Uterus (tissue), 4 donors: ENCODE results near the gene TRPT1. TPM values are rescaled to one million over a fixed set of nuclear protein-coding genes. Genes with fewer than 3 reads are reported as not detected.

Experiments
- DNase-seq, 2 donors: peaks; one replicate each; pipeline ENCODE4 v3.0.0-alpha.2; 2019 to 2020
- H3K27ac ChIP-seq, 2 donors: fragments of 200-600 bp; sonication (generic); 1 replicate in 1 of 2; 2 replicates in 1 of 2; pipeline ENCODE4 v1.5.1; 2016 to 2018
- H3K27me3 ChIP-seq, 2 donors: fragments of 200-600 bp; sonication (generic); one replicate each; pipeline ENCODE4 v1.5.1; 2018 to 2019; ENCODE audit warnings: control low read depth in 1 of 2
- H3K36me3 ChIP-seq, 2 donors: fragments of 200-600 bp; sonication (generic); one replicate each; pipeline ENCODE4 v1.5.1; 2019; ENCODE audit warnings: control low read depth in 1 of 2
- H3K4me1 ChIP-seq, 2 donors: fragments of 200-600 bp; sonication (generic); one replicate each; pipeline ENCODE4 v1.5.1; 2018 to 2019; ENCODE audit warnings: control low read depth in 1 of 2
- H3K4me3 ChIP-seq, 2 donors: fragments of 200-600 bp; sonication (generic); 1 replicate in 1 of 2; 2 replicates in 1 of 2; pipeline ENCODE4 v1.5.1; 2018 to 2019; ENCODE audit warnings: mild to moderate bottlenecking in 1 of 2
- H3K9me3 ChIP-seq, 2 donors: fragments of 200-600 bp; sonication (generic); one replicate each; pipeline ENCODE4 v1.5.1; 2019; ENCODE audit warnings: control low read depth in 1 of 2
- CTCF ChIP-seq, 4 experiments: fragments of 200-600 bp in 2 of 4; fragments of 450-650 bp in 2 of 4; sonication (generic) in 2 of 4; IDR thresholded peaks; one replicate each; pipeline ENCODE4 v1.5.1; 2016 to 2019; ENCODE audit warnings: antibody characterized with exemption in 4 of 4, mild to moderate bottlenecking in 2 of 4, moderate library complexity in 1 of 4
- POLR2A ChIP-seq, 2 donors: fragments of 450-650 bp; IDR thresholded peaks; one replicate each; pipeline ENCODE4 v1.6.1; 2016; ENCODE audit warnings: antibody characterized with exemption in 2 of 2, mild to moderate bottlenecking in 1 of 2, moderate library complexity in 1 of 2
- intact Hi-C: fragments of 100-400 bp; cut with DNase I; formaldehyde crosslinking; loops from one replicate; pipeline ENCODE4 v1.15.1; 2023; ENCODE audit warnings: low total_unique reads
- total RNA-seq, 4 donors: library from RNA; depleted of rRNA in 3 of 4; stranded (reverse); fragments of >200 nt in 3 of 4; gene quantifications; one replicate each; pipeline versions ENCODE4 v1.1.0 to v1.2.4, GENCODE V29; 2014 to 2023
- donor health status: DM: yes; HTN: yes; CAD: no.

The TRPT1 gene
- total RNA-seq, 4 donors from 2014 or later: 7.2 to 42.9 (median 18.7) TPM

GRCh38 chr11:64204080-64204440 lies 21.9 kb downstream of the TRPT1 start:
- H3K27me3 ChIP-seq: no peaks in the 10 kb centered on the region
- no peaks in the 10 kb centered on the region for H3K36me3 ChIP-seq
- H3K27ac ChIP-seq: peak overlapping the region in 1 of 2 donors; percentile 28
- no peaks in the 10 kb centered on the region for H3K9me3 ChIP-seq
- DNase-seq: no peak
- no peaks in the 10 kb centered on the region for H3K4me1 ChIP-seq
- no peak overlapping the region for H3K4me3 ChIP-seq
- intact Hi-C loops: no loop called here
- TF ChIP-seq CTCF (IDR thresholded peaks at IDR 0.05) (no peak), POLR2A (IDR thresholded peaks at IDR 0.05) (no peak)

GRCh38 chr11:64203421-64204079 lies 22.4 kb downstream of the TRPT1 start:
- no peak overlapping the region for H3K4me3 ChIP-seq
- H3K36me3 ChIP-seq: no peaks in the 10 kb centered on the region
- H3K27me3 ChIP-seq: no peaks in the 10 kb centered on the region
- intact Hi-C loops: no loop called here
- peak overlapping the region in 1 of 2 donors; percentile 28 for H3K27ac ChIP-seq
- no peak for TF ChIP-seq POLR2A (IDR thresholded peaks at IDR 0.05)
- TF ChIP-seq CTCF (IDR thresholded peaks at IDR 0.05): no peak
- H3K4me1 ChIP-seq: no peaks in the 10 kb centered on the region
- H3K9me3 ChIP-seq: no peaks in the 10 kb centered on the region
- no peak for DNase-seq

GRCh38 chr11:64202992-64203391 lies 23.0 kb downstream of the TRPT1 start:
- TF ChIP-seq POLR2A (IDR thresholded peaks at IDR 0.05) (no peak), CTCF (IDR thresholded peaks at IDR 0.05) (no peak)
- Histone ChIP-seq H3K27me3 (no peaks in the 10 kb centered on the region), H3K9me3 (no peaks in the 10 kb centered on the region), H3K27ac (no peak overlapping the region), H3K4me1 (no peaks in the 10 kb centered on the region), H3K36me3 (no peaks in the 10 kb centered on the region), H3K4me3 (no peak overlapping the region)
- intact Hi-C loops: no loop called here
- DNase-seq: no peak

DNA sequence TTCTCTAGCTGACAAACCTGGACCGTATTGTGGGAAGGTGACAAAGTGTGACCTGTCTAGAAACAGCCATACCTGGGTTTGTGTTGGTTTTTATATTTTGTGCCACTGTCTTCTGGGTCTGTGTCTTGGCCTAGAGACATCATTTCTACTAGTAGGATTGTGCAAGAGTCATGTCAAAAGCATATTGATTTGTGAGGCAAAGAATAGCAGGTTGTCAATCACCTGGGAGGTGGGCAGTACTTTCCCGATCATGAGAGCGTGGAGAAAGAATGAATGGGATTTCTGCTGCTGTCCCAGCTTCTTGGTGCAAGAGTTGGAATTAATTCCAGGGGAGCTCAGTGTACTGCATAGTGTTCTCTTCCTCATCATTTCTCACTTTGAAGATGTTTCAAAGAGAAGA lies 24.4 kb downstream of the TRPT1 start:
- H3K4me3 ChIP-seq: no peak overlapping the region
- H3K36me3 ChIP-seq: no peaks in the 10 kb centered on the region
- intact Hi-C loops: no loop called here

DNA sequence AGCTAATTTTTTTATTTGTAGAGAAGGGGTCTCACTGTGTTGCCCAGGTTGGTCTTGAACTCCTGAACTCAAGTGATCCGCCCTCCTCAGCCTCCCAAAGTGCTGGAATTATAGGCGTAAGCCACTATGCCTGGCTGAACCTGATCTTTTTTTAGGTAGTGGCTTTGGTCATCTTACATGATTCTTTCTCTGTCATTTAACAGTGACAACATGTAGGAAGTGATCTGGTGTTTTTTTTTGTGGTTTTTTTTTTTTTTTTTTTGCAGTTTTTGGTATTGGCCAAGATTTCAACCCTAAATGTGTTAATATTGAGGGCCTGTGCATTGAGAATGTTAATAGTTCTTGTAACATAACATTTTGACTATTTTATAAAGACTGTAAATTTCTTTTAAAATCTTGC lies 27.5 kb downstream of the TRPT1 start:
- Histone ChIP-seq H3K27ac (no peak overlapping the region), H3K9me3 (no peaks in the 10 kb centered on the region), H3K36me3 (no peaks in the 10 kb centered on the region), H3K4me1 (no peaks in the 10 kb centered on the region), H3K27me3 (no peaks in the 10 kb centered on the region), H3K4me3 (no peak overlapping the region)
- intact Hi-C loops: no loop called here
- no peak for DNase-seq
- TF ChIP-seq CTCF (IDR thresholded peaks at IDR 0.05) (no peak), POLR2A (IDR thresholded peaks at IDR 0.05) (no peak)

More for the DNA sequence above, 24.4 kb downstream of the TRPT1 start:
- DNase-seq: no peak
- H3K27me3 ChIP-seq: no peaks in the 10 kb centered on the region
- H3K9me3 ChIP-seq: no peaks in the 10 kb centered on the region
- no peaks in the 10 kb centered on the region for H3K4me1 ChIP-seq
- H3K27ac ChIP-seq: no peak overlapping the region
- TF ChIP-seq CTCF (IDR thresholded peaks at IDR 0.05) (no peak), POLR2A (IDR thresholded peaks at IDR 0.05) (no peak)
